NCI-H748 (cell line): ENCODE results near the gene TMEM11.

Experiments used
- DNase-seq: peaks from one replicate; lab custom pipeline; 2025; ENCODE audit not compliant: unreplicated experiment; lab: John Stamatoyannopoulos, UW

TMEM11 gene

GRCh38 chr17:21186399-21187187, 27.4 kb downstream of the TMEM11 start:
- no peak for DNase-seq

DNA sequence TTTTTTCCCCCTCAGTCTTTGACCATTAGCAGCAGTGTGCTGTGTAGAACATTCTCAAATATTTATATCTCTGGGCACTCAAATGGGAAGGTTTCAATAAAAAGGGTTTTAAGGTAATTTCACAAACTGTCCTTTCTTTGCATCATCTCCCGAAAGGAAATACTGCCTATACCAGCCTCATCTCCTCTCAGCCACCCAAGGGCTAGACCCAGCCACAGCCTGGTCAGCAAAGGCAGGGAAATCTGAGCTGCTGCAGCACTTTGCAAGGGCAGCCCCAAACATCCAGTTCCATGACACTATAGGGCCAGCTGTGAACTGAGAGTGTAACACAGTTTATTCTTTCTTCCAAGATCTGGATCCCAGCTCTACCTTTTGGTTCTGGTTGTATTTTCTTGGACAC, 28.9 kb downstream of the TMEM11 start:
- no peak for DNase-seq

DNA sequence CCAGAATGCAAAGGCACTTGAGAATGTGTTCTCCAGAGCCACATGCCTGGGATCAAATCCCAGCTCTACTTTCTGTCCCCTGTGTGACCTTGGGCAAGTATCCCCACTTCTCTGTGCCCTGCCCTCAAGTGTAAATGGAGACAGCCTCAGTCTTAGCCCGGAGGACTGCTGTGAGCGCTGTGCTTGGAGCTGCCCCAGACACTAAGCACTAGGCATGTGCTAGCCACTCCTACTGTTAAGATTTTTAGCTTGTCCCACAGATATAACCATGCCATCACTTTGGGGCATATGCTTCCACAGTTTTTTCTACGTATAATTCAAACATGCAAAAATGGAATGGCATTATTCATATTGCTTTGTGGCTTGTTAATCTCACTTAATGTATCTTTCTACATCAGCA, 29.4 kb downstream of the TMEM11 start:
- DNase-seq: no peak

GRCh38 chr17:21183468-21183867, 30.5 kb downstream of the TMEM11 start:
- no peak for DNase-seq

DNA sequence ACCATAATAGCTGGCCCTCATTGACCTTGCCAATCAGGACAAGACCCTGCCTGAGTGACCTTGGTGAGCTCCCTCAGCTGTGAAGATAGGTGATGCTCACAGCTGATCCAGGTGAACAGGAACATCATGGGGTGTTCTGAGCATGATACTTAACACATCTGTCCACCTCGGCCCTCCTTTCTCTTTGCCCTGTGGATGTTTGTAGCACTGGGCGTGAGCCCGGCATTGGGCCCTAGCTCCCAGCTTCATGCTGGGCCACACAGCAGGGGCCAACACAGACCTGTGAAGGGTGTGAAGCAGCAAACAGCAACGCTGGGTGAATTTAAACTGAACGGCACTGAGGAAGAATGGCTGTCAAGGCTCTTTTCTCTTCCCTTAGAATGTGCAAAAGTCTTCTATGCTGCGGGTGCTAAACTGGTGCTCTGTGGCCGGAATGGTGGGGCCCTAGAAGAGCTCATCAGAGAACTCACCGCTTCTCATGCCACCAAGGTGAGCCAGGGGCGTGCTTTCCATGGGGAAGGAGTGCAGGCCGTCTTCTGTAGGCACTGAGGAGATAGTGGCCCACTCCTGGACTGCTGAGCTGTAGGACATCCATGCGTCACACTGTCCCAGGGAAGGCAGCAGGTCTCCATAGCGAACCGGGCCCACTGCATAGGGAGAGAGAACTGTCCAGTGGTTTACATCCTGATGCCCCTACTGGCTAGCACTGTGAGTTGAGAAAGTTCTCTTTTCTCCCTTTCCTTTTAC, 35.9 kb downstream of the TMEM11 start:
- no peak for DNase-seq

DNA sequence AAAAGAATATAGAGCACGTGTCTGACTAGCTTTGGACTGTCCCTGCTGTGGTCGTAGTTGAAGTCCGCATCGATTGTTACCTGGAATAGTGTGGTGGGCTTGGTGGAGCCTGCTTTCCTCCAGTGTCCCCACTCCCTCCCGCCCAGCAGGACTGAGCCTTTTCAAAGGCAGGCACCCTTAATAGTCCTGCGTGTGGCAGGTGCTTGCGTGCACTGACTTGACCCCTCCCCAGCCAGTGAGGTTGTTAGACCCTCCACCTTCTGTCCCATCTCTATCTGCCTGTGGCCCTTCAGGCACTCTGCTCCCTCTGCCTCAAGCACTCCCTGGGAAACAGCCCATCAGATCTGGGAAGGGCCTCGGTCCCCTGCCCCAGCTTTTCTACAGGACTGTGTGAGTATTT, 36.6 kb downstream of the TMEM11 start:
- DNase-seq: no peak

GRCh38 chr17:21176773-21177395, 37.1 kb downstream of the TMEM11 start:
- no peak for DNase-seq

DNA sequence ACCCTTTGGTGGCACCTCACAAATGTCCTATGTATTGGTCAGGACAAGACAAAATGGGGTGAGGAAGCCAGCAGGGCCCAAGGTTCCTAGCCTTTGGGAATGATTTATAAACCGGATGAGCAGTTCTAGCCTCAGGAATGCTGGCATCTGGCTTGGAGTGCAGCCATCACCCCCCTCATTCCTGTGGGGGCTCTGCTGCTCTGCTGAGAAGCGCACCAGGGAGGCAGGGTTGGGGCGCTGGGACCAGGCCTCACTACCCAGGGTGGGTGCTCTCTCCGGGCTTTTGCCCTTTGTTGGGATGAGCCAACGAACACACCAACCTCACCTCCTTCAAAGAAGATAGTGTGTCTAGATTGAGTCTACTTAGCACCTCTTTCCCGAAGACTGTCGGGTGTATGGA, 39.2 kb downstream of the TMEM11 start:
- no peak for DNase-seq

DNA sequence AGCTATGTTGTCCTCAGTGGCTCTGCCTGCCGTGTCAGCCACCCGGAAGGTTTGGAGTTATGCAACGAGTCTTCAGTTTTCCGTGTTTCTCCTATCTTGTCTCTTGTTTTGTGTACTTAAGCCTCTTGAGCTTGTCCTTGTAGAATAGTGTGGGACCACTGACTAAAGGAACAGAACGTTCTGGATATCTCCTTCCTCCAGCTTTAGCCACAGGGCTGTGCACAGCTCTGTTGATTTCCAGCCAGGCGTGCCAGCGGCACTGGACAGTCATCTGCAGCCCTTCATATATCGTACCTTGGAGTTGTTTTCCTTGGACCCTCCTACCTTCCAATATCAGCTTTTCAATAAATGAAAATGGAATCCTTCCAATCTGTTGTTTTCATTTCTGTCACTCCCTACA, 39.8 kb downstream of the TMEM11 start:
- no peak for DNase-seq

- no peak for DNase-seq
Measured at GRCh38 chr17:21173543-21173942, 40.4 kb downstream of the TMEM11 start.

DNA sequence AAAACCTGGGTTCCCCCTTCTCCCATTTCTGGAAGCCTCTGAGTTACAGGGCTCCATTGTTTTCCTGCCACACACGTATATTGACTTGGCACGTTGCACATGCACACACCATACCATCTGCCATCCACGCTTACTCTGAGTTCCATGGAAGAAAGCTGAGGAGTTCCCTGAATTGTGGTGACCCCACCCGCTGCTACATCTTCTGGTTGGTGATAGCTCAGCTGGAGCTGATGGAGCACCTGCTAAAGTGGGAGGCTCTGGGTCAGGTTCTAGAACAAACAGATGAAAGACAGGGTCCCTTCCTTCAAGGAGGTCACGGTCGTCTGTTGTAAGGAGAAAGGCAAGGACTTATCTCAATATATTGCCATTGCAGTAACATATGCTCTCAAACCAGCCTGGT, 41.1 kb downstream of the TMEM11 start:
- no peak for DNase-seq

DNA sequence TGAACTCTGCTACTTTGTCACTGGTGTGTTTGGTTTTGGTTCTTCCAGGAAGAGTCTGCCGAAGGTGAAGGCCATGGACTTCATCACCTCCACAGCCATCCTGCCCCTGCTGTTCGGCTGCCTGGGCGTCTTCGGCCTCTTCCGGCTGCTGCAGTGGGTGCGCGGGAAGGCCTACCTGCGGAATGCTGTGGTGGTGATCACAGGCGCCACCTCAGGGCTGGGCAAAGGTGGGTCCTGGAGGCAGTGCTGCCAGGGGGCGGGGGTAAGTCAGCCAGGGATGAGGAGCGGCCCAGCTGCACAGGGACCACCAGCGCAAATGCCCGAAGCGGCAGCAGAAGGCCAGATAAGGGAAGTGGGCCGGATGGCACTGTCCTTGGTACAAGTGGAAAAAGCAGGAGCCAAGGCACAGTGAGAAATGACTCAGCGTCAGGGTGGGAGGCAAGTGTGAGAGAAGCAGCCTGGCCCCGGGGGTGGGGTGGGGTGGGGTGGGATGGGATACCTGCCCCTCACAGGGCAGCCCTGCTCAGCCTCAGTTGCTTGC, 41.9 kb downstream of the TMEM11 start:
- no peak for DNase-seq

GRCh38 chr17:21171309-21171922, 42.5 kb downstream of the TMEM11 start:
- DNase-seq: no peak

- no peak for DNase-seq
Measured at GRCh38 chr17:21170809-21171208, 43.2 kb downstream of the TMEM11 start.

DNA sequence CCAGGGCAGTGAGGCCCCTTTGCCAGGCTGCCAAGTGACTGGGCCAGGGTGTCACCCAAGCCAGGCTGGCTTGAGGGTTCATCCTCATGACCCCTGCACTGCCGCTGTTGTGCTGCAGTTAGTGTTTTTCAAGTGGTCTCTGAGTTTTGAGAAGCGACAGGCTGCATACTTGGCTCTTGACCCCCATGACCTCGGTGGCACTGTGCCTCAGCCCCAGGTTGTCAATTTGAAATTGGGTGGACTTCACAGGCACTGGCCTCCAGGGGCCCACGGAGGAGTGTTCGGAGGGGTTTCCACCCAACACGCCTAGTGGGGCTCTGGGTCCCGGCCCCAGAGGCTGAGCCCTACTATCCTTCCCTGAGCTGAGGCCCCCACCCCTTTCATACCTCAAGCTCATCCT, 44.5 kb downstream of the TMEM11 start:
- DNase-seq: no peak

DNA sequence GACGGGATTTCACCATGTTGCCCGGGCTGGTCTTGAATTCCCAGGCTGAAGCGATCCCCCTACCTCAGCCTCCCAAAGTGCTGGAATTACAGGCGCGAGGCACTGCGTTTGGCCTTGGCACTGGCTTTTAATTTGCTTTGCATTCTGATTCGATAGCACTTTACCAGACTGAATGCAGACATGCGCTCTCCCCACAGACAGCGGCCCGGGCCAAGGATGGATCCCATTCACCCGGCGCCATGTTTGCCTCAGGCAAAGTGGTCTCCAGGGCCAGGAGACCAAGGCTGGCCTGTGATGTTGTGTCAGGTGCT, 45.5 kb downstream of the TMEM11 start:
- no peak for DNase-seq

DNA sequence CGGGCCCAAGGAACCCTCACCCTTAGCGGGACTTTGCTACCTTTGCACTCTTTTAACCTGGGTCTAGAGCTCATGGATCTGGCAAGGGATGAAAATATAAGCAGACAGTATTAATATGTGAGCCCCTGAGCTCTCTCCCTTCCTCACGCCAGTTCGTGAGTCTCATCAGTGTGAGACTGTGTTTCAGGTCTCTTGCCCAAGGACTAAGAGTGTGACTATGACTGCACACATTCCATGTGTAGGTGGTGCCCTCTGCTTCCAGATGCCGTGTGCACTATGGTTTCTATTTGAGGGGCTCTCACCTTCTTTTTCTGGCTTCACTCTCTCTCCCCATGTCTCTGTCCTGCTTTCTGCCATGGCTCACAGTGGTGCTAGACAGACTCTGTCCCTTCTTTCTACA, 46.7 kb downstream of the TMEM11 start:
- no peak for DNase-seq

GRCh38 chr17:21166595-21167210, 47.3 kb downstream of the TMEM11 start:
- no peak for DNase-seq

- DNase-seq: no peak
Measured at GRCh38 chr17:21165922-21166594, 47.9 kb downstream of the TMEM11 start.

- no peak for DNase-seq
Measured at GRCh38 chr17:21164620-21165019, 49.3 kb downstream of the TMEM11 start.

DNA sequence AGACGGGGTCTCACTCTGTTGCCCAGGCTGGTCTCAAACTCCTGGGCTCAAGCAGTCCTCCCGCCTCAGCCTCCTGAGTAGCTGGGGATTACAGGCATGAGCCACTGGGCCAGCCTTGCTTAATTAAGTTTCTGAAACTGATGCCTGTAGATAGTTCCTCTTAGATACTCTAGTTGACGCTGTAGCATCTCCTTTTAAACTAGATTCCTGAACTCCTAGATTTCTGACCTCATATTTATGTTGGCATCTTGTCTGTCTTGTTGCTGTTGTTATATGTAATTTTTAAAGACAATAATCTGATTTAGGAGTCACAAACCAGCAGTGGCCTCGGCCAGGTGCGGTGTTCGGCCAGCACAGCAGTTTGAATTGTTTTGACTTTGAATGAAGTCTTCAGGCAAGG, 49.7 kb downstream of the TMEM11 start:
- DNase-seq: no peak
